ENCODE results near the gene ITPRIPL2.

The ITPRIPL2 gene

DNA sequence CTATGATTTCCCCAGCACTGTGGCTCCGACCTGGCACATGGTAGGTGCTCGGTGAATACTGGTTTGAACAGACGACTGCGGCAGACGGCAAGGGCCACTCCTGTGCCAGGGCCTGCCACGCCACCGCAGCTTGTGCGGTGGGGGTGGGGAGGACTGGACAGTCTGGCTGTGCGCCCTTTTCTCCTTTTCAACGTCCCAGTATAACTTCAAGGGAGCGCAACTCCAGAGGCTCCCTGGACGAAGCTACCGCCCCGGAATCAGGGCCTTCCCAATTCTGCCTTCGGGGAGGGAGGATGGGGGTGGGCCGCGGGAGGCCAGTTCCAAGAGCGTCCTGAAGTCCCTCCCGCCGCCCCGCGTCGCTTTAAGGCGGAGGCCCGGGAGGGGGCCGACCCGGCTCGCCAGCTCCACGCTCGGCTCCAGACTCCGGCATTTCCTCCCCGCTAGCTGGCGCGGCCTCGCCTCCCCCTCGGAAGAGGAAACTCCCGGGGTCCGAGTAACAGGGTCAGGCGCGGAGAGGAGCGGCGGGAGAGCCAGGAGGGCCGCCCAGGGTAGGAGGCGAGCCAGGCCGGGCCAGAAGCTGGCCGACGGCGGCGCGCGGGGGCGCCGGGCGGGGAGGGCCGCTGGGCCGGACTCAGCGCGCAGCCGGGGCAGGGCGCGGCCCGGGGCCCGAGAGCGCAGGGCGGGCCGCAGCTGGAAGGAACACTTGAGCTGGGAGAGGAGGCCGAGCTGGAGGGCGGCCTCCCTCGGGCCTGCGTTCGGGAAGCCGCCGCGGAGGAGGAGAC, at the start of gene ITPRIPL2:
ITPRIPL2 (plus strand) TSS at position 388 of the 782 bp plus-strand sequence. CDS start 498 bp downstream, outside the sequence.
- no peak for ATAC-seq

DNA sequence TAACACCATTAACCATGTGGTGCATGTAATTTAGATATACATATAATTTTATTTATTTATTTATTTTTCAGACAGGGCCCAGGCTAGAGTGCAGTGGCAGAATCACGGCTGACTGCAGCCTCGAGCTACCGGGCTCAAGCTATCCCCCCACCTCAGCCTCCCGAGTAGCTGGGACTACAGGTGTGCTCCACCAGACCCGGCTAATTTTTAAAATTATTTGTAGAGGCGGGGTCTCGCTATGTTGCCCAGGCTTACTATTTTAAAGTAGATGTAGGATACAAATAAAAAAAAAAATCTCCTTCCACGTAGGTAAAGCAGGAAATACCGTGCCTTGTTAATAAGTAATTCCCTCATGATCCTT, 46.8 kb upstream of the ITPRIPL2 start:
- ATAC-seq: no peak

- peak; percentile 92 to 94 for ATAC-seq
Measured at GRCh38 chr16:19067349-19068236, 46.2 kb upstream of the ITPRIPL2 start, which contains the start of gene COQ7. TSS of gene COQ7 (plus strand) at chr16:19067614. CDS start at chr16:19067665, 51 bp downstream.

- no peak for ATAC-seq
Measured at GRCh38 chr16:19068237-19068815, 45.4 kb upstream of the ITPRIPL2 start.

DNA sequence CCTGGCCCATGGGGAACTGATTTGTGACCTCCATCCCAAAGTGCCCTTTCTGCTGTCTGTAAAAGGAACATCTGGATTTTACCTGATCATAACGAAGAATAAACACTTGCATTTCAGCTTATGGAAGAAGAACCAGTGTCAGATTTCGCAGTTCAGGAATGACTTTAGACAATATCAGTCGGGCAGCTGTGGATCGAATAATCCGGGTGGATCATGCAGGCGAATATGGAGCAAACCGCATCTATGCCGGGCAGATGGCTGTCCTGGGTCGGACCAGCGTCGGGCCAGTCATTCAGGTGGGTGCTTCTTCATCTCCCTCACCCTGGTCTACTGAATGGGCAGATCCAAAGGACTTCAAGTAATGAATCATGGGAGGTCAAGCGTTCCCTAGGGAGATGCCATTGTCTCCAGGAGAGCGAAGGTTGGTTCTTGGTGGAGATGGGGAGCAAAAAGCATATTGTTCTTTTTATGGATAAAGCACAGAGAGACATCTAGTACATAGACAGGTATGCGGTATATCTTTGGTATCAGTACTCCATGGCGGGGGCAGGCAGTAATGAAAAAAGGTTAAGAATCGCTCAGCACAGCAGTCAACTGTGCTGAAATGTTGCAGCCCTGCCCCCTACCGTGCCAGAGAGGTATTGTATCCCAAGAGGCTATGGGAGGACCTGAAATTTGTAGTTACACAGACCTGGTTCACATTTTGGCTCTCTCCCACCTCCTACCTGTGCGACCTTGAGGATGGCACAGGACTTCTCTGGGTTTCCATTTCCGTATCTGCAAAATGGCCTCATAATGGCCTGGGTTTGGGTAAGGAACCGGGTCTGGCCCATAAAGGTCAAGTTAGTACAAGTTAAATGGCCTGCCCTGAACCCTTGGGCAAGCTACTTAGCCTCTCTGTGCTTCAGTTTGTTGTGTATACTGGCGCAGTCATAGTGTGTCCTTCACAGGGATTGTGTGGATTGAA, 41.7 kb upstream of the ITPRIPL2 start:
- no peak for ATAC-seq

DNA sequence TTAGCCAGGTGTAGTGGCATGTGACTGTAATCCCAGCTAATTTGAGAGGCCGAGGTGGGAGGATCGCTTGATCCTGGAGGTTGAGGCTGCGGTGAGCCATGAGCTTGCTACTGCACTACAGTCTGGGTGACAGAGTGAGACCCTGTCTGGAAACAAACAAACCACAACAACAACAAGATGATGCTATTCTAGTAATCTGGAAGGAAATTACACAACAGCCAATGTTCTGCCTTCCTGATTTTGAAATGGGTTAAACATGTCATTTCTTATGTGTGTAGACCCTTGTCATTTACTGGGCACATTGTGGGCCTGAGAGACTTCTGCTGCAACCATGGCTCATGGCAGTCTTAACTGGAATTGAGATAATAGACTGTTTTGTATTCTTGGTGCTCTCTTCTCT, 40.4 kb upstream of the ITPRIPL2 start:
- ATAC-seq: no peak

DNA sequence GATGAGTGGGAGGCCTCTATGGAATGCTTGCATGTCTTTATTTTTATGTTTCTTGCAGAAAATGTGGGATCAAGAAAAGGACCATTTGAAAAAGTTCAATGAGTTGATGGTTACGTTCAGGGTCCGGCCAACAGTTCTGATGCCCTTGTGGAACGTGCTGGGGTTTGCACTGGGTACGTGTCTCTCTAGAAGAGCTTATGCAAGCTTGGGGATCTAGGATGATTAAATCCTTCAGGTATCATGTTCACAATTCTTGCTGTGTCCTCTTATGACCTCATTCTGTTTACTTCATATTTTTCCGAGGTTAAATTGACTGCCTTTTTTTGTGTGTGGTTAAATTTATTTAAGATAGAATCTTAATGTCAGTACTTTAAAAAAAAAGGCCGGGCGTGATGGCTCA, 39.9 kb upstream of the ITPRIPL2 start:
- no peak for ATAC-seq

GRCh38 chr16:19075511-19075910, 38.3 kb upstream of the ITPRIPL2 start:
- ATAC-seq: no peak

DNA sequence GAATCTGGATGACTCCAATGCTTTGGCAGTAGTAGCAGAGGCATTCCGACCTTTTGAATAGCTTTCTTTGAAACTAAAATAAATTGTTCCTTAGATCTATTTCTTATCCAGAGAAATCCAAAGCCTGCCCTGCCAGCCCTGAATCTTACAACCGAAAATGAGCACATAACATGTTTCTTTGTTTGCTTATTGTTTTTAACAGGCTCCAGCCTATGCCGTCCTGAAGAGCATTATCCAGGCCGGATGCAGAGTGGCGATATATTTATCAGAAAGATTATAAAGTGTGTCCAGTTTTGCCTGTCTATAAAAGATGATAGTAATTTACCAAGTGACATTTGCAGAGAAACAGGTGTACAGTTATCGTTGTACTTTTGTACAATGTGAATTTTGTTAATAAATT, 35.9 kb upstream of the ITPRIPL2 start:
- ATAC-seq: no peak

DNA sequence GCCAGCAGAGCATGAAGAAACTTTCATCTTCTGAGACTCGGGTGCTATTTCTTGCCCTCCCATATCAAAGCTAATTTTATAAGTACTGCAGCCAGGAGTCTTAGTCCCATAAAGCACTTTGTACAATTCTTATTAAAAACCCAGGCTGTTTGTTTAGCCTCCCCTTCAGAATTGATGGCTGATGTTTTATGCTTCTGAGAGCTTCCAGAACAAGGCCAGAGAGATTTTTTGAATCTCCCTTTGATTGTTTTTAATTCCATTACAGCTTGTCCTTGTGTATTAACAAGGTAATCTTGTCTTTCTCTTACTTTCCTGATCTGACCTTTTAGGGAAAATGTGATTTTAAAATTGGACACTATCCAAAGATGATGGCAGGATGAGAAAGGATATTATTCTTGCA, 30.1 kb upstream of the ITPRIPL2 start:
- ATAC-seq: no peak

DNA sequence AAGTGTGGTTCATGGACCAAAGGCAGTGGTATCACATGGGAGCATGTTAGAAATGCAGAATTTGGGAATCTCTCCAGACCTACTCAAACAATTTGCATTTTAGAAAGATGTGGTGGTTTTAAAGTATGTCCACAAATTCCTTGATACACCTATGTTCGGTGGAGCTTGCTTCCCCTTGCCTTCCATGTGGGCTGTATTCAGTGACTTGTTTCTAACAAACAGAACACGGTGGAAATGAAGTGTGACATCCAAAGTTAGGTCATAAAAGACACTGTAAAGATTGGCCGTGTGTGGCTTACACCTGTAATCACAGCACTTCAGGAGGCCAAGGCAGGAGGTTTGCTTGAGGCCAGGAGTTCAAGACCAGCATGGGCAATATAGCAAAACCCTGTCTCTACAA, 29.6 kb upstream of the ITPRIPL2 start:
- ATAC-seq: no peak

GRCh38 chr16:19084879-19085278, 28.9 kb upstream of the ITPRIPL2 start:
- no peak for ATAC-seq

DNA sequence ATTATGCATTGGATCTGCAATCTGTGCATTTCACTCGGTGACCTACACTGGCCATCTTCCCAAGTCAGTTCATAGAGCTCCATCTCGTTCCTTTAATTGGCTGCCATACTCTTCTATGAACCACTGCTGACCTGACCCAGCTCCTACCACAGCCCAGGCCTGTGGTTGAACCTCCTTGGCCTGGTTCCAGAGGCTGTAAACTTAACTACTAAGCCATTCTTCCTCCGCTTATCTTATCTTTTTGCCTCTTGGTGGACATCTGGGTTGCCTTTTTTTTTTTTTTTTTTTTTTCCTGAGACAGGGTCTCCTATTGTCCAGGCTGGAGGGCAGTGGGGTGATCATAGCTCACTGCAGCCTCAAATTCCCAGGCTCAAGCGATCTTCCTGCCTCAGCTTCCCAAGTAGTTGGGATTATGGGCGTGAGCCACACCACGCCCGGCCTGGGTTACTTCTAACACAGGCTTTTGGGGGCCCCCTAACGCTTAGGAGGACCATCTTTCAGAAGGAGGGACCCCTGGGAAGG, 28.0 kb upstream of the ITPRIPL2 start:
- ATAC-seq: no peak

DNA sequence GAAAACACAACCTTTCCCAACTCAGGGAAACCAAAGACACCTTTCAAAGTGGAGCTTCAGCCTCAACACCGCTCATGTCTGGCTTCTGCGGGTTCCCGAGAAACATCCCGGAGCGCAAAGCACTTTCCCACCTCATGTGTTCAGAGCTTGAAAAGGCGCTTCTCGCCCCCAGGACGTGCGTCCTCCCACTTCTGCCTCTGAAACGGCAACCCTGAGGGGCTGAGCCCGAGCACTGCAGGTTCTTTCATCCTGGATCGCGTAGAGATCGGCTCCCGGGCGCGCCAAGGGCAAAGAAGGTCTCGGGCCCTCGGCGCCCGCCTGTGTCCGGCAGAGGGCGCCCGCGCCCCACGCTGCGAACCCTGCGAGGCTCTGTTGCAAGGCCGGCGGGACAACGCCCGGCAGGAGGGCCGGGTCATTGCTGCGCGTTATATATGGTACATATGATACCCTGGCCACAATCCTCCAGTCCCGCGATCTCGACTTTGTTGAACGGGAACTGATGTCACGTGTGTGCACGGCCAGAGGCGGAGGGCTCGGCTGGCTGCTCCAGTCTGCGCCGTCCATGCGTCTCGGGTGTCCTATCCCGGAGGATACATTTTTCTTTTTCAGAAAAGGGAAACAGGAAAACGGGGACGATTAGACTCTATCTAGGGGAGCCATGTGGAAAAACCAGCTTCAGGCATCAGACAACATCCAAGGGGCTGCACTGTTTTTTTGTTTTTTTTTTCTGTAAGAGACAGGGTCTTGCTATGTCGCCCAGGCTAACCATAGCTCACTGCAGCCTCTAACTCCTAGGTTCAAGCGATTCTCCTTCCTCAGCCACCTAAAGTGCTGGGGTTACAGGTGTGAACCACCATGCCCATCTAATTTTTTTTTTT, 27.2 kb upstream of the ITPRIPL2 start:
- ATAC-seq: peak; percentile 88 to 96

DNA sequence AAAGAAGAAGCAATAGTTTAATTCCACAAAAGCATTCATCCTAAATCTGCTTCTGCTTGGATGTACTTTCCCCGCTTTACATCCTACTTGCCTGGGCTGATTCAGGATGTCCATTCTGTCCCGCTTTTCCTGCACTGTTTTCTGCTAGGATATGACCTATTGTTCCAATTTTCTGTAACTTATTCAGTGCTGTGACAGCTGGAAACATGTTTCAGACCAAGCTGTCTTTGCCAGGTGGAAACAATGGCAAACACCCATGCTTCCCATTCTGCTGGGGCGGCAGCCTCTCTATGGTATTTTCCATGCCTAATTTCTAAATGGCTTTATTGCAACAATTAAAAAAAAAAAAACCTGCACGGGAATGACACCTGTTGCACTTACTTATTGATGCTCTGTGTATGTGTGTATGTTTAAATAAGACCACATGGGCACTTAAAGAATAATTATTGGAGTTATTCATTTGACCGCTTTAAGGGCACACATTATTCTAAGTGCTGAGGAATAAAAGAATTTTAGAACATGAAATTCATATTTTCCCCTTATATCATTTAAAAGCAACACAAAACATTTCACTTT, 25.3 kb upstream of the ITPRIPL2 start:
- ATAC-seq: no peak

GRCh38 chr16:19089410-19089955, 24.3 kb upstream of the ITPRIPL2 start:
- ATAC-seq: no peak

DNA sequence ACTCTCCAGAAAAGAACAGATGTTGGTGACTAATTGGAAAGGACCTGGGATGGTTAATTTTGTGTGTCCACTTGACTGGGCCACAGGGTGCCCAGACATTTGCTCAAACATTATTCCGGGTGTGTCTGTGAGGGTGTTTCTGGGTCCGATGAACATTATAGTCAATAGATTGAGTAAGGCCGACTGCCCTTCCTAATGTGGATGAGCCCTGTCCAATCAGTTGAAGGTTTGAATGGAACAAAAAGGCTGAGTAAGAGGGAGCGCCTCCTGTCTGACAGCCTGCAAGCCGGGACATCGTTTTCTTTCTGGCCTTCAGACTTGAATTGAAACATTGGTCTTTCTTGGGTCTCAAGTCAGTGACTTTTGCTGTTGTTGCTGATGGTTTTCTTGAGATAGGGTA, 22.8 kb upstream of the ITPRIPL2 start:
- ATAC-seq: no peak

GRCh38 chr16:19092653-19093410, 20.9 kb upstream of the ITPRIPL2 start:
- ATAC-seq: no peak
